NT2/D1 (cell line): ENCODE results near the gene CNR1.

ENCODE experiments used
- DNase-seq: peaks from one replicate; pipeline ENCODE4 v3.0.0-alpha.2; 2011; ENCODE audit warnings: low read depth, low spot score
- H3K27me3 ChIP-seq: 2 replicates; pipeline ENCODE4 v1.6.0; 2011; ENCODE audit warnings: mild to moderate bottlenecking; ENCODE audit not compliant: insufficient read length, insufficient read depth
- H3K36me3 ChIP-seq: 2 replicates; pipeline ENCODE4 v1.6.1; 2011; ENCODE audit warnings: mild to moderate bottlenecking, low read length, mixed read lengths; ENCODE audit not compliant: insufficient read depth, insufficient read length
- H3K4me1 ChIP-seq: 2 replicates; pipeline ENCODE4 v1.5.1; 2011; ENCODE audit not compliant: insufficient read depth, insufficient read length
- H3K4me3 ChIP-seq: 2 replicates; pipeline ENCODE4 v1.5.1; 2011; ENCODE audit warnings: low read depth; ENCODE audit not compliant: insufficient read length
- H3K9ac ChIP-seq: 2 replicates; pipeline ENCODE4 v1.6.0; 2011; ENCODE audit warnings: low read depth; ENCODE audit not compliant: insufficient read length
- H3K9me3 ChIP-seq: 2 replicates; pipeline ENCODE4 v1.5.1; 2011; ENCODE audit warnings: mild to moderate bottlenecking, low read length; ENCODE audit not compliant: insufficient read depth
- SUZ12 ChIP-seq: IDR thresholded peaks from 2 replicates; pipeline ENCODE4 v1.6.1; 2011; ENCODE audit not compliant: insufficient read length, insufficient read depth; ENCODE audit errors: extremely low read depth
- YY1 ChIP-seq: IDR thresholded peaks from 2 replicates; pipeline ENCODE4 v1.6.1; 2011; ENCODE audit not compliant: insufficient read length, insufficient read depth
- ZNF274 ChIP-seq: IDR thresholded peaks from 2 replicates; pipeline ENCODE4 v1.6.1; 2011; ENCODE audit warnings: mild to moderate bottlenecking, low read depth, low read length

The CNR1 gene

GRCh38 chr6:88107241-88107640, 58.9 kb downstream of the CNR1 start:
- H3K4me1 ChIP-seq: no peaks in the 10 kb centered on the region
- no peak overlapping the region for H3K4me3 ChIP-seq
- H3K27me3 ChIP-seq: no peaks in the 10 kb centered on the region
- no peak overlapping the region for H3K9ac ChIP-seq
- no peaks in the 10 kb centered on the region for H3K36me3 ChIP-seq
- TF ChIP-seq YY1 (no peak), ZNF274 (no peak), SUZ12 (no peak)
- DNase-seq: no peak
- H3K9me3 ChIP-seq: no peaks in the 10 kb centered on the region

GRCh38 chr6:88105741-88106340, 60.3 kb downstream of the CNR1 start:
- no peak for DNase-seq
- Histone ChIP-seq H3K9me3 (no peaks in the 10 kb centered on the region), H3K4me3 (no peak overlapping the region), H3K9ac (no peak overlapping the region), H3K27me3 (no peaks in the 10 kb centered on the region), H3K36me3 (no peaks in the 10 kb centered on the region), H3K4me1 (no peaks in the 10 kb centered on the region)
- no peak for TF ChIP-seq ZNF274
- TF ChIP-seq SUZ12: no peak
- TF ChIP-seq YY1: no peak
